Measurements from ENCODE around the gene SORCS2. TPM values are rescaled to one million over a fixed set of nuclear protein-coding genes. Genes with fewer than 3 reads are reported as not detected.
A peak's percentile ranks its signal among the peaks of the same experiment; 100 is the strongest.
"Not testable (repeated sequence)": the region's sequence is repeated elsewhere in the genome, so short reads cannot be mapped to it uniquely, and the experiment has no call there.

Gene SORCS2
- total RNA-seq, 4 donors from 2014 or later: 0.26 to 17.1 (median 2.9) TPM

GRCh38 chr4:7160439-7160838 is 31.9 kb upstream of the SORCS2 start:
- no peak for TF ChIP-seq POLR2A (IDR thresholded peaks at IDR 0.05)
- TF ChIP-seq CTCF (IDR thresholded peaks at IDR 0.05): no peak
- H3K36me3 ChIP-seq: no peaks in the 10 kb centered on the region
- H3K9me3 ChIP-seq: no peaks in the 10 kb centered on the region
- no peaks in the 10 kb centered on the region for H3K27me3 ChIP-seq
- H3K4me3 ChIP-seq: no peak overlapping the region
- peak; percentile 9 to 14 for DNase-seq
- intact Hi-C loops (cut with DNase I; ENCODE audit: low total_unique reads): no loop called here
- no peak overlapping the region for H3K27ac ChIP-seq
- peaks cover 0 to 13% of the 10 kb centered on the region in 2 donors for H3K4me1 ChIP-seq

GRCh38 chr4:7160951-7161440 is 31.3 kb upstream of the SORCS2 start:
- H3K36me3 ChIP-seq: no peaks in the 10 kb centered on the region
- peak overlapping the region; percentile 19 to 33 for H3K27ac ChIP-seq
- peaks cover 0 to 10% of the 10 kb centered on the region in 2 donors for H3K4me1 ChIP-seq
- peak in 1 of 2 donors; percentile 11 for DNase-seq
- H3K4me3 ChIP-seq: no peak overlapping the region
- H3K27me3 ChIP-seq: no peaks in the 10 kb centered on the region
- TF ChIP-seq CTCF (IDR thresholded peaks at IDR 0.05): no peak
- no peaks in the 10 kb centered on the region for H3K9me3 ChIP-seq
- intact Hi-C loops (cut with DNase I; ENCODE audit: low total_unique reads): no loop called here

GRCh38 chr4:7161721-7162214 is 30.6 kb upstream of the SORCS2 start:
- TF ChIP-seq CTCF (IDR thresholded peaks at IDR 0.05): no peak
- no peak for TF ChIP-seq POLR2A (IDR thresholded peaks at IDR 0.05)
- DNase-seq: peak in 1 of 2 donors; percentile 32
- Histone ChIP-seq H3K4me3 (no peak overlapping the region), H3K27ac (peak overlapping the region; percentile 19 to 33), H3K9me3 (no peaks in the 10 kb centered on the region), H3K4me1 (peaks cover 0 to 2% of the 10 kb centered on the region in 2 donors), H3K27me3 (no peaks in the 10 kb centered on the region), H3K36me3 (no peaks in the 10 kb centered on the region)
- intact Hi-C loops (cut with DNase I; ENCODE audit: low total_unique reads): no loop called here

GRCh38 chr4:7165056-7165873 is 27.1 kb upstream of the SORCS2 start:
- H3K4me3 ChIP-seq; H3K27ac ChIP-seq; H3K36me3 ChIP-seq; H3K4me1 ChIP-seq; H3K27me3 ChIP-seq; H3K9me3 ChIP-seq; intact Hi-C loops (cut with DNase I; ENCODE audit: low total_unique reads): not testable (repeated sequence)
- DNase-seq: peak in 1 of 2 donors; percentile 8

GRCh38 chr4:7165874-7166201 is 26.5 kb upstream of the SORCS2 start:
- H3K36me3 ChIP-seq: no peaks in the 10 kb centered on the region
- H3K9me3 ChIP-seq: no peaks in the 10 kb centered on the region
- DNase-seq: peak in 1 of 2 donors; percentile 8
- H3K27ac ChIP-seq: no peak overlapping the region
- H3K27me3 ChIP-seq: no peaks in the 10 kb centered on the region
- no peaks in the 10 kb centered on the region for H3K4me1 ChIP-seq
- intact Hi-C loops (cut with DNase I; ENCODE audit: low total_unique reads): no loop called here
- H3K4me3 ChIP-seq: no peak overlapping the region
- TF ChIP-seq CTCF (IDR thresholded peaks at IDR 0.05) (no peak), POLR2A (IDR thresholded peaks at IDR 0.05) (no peak)

Measured in uterus (tissue), 4 donors.